Measurements from ENCODE around the gene SESN1. TPM values are rescaled to one million over a fixed set of nuclear protein-coding genes. Genes with fewer than 3 reads are reported as not detected.
"Not testable (repeated sequence)": the region's sequence is repeated elsewhere in the genome, so short reads cannot be mapped to it uniquely, and the experiment has no call there.

The SESN1 gene
- total RNA-seq, 1 donor from 2014 or later, result 63.1 TPM

- peak; percentile 80 for DNase-seq (ENCODE audit: low spot score)
Observed at GRCh38 chr6:109001291-109001894, 93.3 kb downstream of the SESN1 start.

- no peak for DNase-seq (ENCODE audit: low spot score)
Observed at GRCh38 chr6:109000289-109000688, 94.4 kb downstream of the SESN1 start.

- no peak for DNase-seq (ENCODE audit: low spot score)
Observed at GRCh38 chr6:108999428-108999827, 95.2 kb downstream of the SESN1 start.

- no peak for DNase-seq (ENCODE audit: low spot score)
Observed at GRCh38 chr6:108998485-108998884, 96.2 kb downstream of the SESN1 start.

GRCh38 chr6:108996208-108996607 lies 98.4 kb downstream of the SESN1 start:
- no peak for DNase-seq (ENCODE audit: low spot score)

GRCh38 chr6:108995296-108995695 lies 99.3 kb downstream of the SESN1 start:
- DNase-seq (ENCODE audit: low spot score), result no peak

GRCh38 chr6:108993876-108994275 lies 100.8 kb downstream of the SESN1 start:
- DNase-seq (ENCODE audit: low spot score), result no peak

GRCh38 chr6:108989700-108990099 lies 104.9 kb downstream of the SESN1 start:
- no peak for DNase-seq (ENCODE audit: low spot score)

- DNase-seq (ENCODE audit: low spot score), result no peak
Observed at GRCh38 chr6:108988765-108989164, 105.9 kb downstream of the SESN1 start.

- no peak for DNase-seq (ENCODE audit: low spot score)
Observed at GRCh38 chr6:108988296-108988695, 106.3 kb downstream of the SESN1 start.

- DNase-seq (ENCODE audit: low spot score), result no peak
Observed at GRCh38 chr6:108987156-108987555, 107.5 kb downstream of the SESN1 start.

- DNase-seq (ENCODE audit: low spot score), result no peak
Observed at GRCh38 chr6:108985301-108985700, 109.3 kb downstream of the SESN1 start.

GRCh38 chr6:108983151-108983550 lies 111.5 kb downstream of the SESN1 start:
- no peak for DNase-seq (ENCODE audit: low spot score)

GRCh38 chr6:108982154-108983113 lies 112.2 kb downstream of the SESN1 start:
- DNase-seq (ENCODE audit: low spot score), result no peak

GRCh38 chr6:108978638-108979037 lies 116.0 kb downstream of the SESN1 start:
- not testable (repeated sequence) for DNase-seq (ENCODE audit: low spot score)

- no peak for DNase-seq (ENCODE audit: low spot score)
Observed at GRCh38 chr6:108974201-108974600, 120.4 kb downstream of the SESN1 start.

- no peak for DNase-seq (ENCODE audit: low spot score)
Observed at GRCh38 chr6:108969776-108970175, 124.9 kb downstream of the SESN1 start.

- no peak for DNase-seq (ENCODE audit: low spot score)
Observed at GRCh38 chr6:108968325-108969316, 126.0 kb downstream of the SESN1 start.

GRCh38 chr6:108966855-108967755 lies 127.5 kb downstream of the SESN1 start:
- DNase-seq (ENCODE audit: low spot score), result peak; percentile 11

- DNase-seq (ENCODE audit: low spot score), result no peak
Observed at GRCh38 chr6:108966251-108966650, 128.4 kb downstream of the SESN1 start.

- no peak for DNase-seq (ENCODE audit: low spot score)
Observed at GRCh38 chr6:108961985-108962384, 132.7 kb downstream of the SESN1 start.
